KMS-11 (cell line): ENCODE data around the gene NEK7.

ENCODE experiments used
- H2AFZ ChIP-seq: fragments of 200-600 bp; sonication (generic); 2 replicates; pipeline ENCODE4 v1.6.1; 2016; ENCODE audit warnings: antibody characterized with exemption, mixed run types, low read depth
- H3K27ac ChIP-seq: fragments of 200-600 bp; sonication (generic); 2 replicates; pipeline ENCODE4 v1.6.1; 2016; ENCODE audit warnings: mild to moderate bottlenecking, mixed run types
- H3K27me3 ChIP-seq: fragments of 200-600 bp; sonication (generic); 2 replicates; pipeline ENCODE4 v1.6.1; 2017; ENCODE audit warnings: mild to moderate bottlenecking, low read depth, mixed run types, moderate library complexity; ENCODE audit not compliant: insufficient read depth
- H3K36me3 ChIP-seq: fragments of 200-600 bp; sonication (generic); 2 replicates; pipeline ENCODE4 v1.6.1; 2017; ENCODE audit warnings: mild to moderate bottlenecking, mixed run types; ENCODE audit not compliant: insufficient read depth
- H3K4me1 ChIP-seq: fragments of 200-600 bp; sonication (generic); 2 replicates; pipeline ENCODE4 v1.6.1; 2016; ENCODE audit warnings: mild to moderate bottlenecking, low read depth, mixed run types; ENCODE audit not compliant: poor library complexity, severe bottlenecking
- H3K4me2 ChIP-seq: fragments of 200-600 bp; sonication (generic); 2 replicates; pipeline ENCODE4 v1.7.0; 2016; ENCODE audit warnings: mild to moderate bottlenecking, mixed run types
- H3K4me3 ChIP-seq: fragments of 200-600 bp; sonication (generic); IDR thresholded peaks from 2 replicates; pipeline ENCODE4 v1.6.1; 2017; ENCODE audit warnings: low read depth, low read length, mixed read lengths; ENCODE audit not compliant: insufficient read depth
- H3K79me2 ChIP-seq: fragments of 200-600 bp; sonication (generic); 2 replicates; pipeline ENCODE4 v1.6.1; 2016; ENCODE audit warnings: low read depth, mixed run types; ENCODE audit not compliant: insufficient read depth
- H3K9ac ChIP-seq: fragments of 200-600 bp; sonication (generic); 2 replicates; pipeline ENCODE4 v1.6.1; 2016; ENCODE audit warnings: mild to moderate bottlenecking, mixed run types
- H4K20me1 ChIP-seq: fragments of 200-600 bp; sonication (generic); 2 replicates; pipeline ENCODE4 v1.6.1; 2016; ENCODE audit warnings: mild to moderate bottlenecking, mixed run types; ENCODE audit not compliant: insufficient read depth
- CTCF ChIP-seq: fragments of 200-600 bp; sonication (generic); conservative IDR thresholded peaks from 2 replicates; pipeline ENCODE4 v1.6.1; 2017; ENCODE audit warnings: low read depth, mild to moderate bottlenecking, antibody characterized with exemption, low read length, moderate library complexity, mixed read lengths

Gene NEK7

DNA sequence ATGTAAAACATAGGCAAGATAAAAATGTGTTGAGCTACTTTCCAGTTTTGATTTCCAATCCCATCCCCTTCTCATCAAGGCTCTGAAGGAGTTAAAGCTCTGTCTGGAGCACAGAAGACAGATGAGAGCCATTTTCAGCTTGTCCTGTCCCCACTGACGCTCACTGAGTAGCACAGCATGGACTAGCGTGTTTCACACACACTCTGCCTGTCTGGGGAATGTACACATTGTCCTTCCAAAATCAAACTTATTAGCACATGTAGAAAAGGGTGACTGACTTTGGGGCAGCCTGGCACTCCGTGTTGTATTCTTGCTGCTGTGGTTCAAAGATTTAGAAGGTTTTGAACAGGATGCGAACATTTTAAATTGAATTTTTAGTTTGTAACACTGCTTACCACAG, 139.2 kb downstream of the NEK7 start:
- Histone ChIP-seq H3K4me1 (no peaks in the 10 kb centered on the region), H4K20me1 (no peaks in the 10 kb centered on the region), H3K79me2 (no peaks in the 10 kb centered on the region), H3K4me2 (no peak overlapping the region), H3K9ac (no peak overlapping the region), H3K27me3 (no peaks in the 10 kb centered on the region), H3K36me3 (no peaks in the 10 kb centered on the region; the same call in 1 of the 2 replicates), H3K27ac (no peak overlapping the region), H3K4me3 (no peak overlapping the region), H2AFZ (no peak overlapping the region)
- TF ChIP-seq CTCF = no peak

- Histone ChIP-seq H3K9ac (no peak overlapping the region), H3K4me3 (no peak overlapping the region), H3K79me2 (no peaks in the 10 kb centered on the region), H2AFZ (no peak overlapping the region), H3K27me3 (no peaks in the 10 kb centered on the region), H3K4me2 (no peak overlapping the region), H3K27ac (no peak overlapping the region), H3K36me3 (no peaks in the 10 kb centered on the region; the same call in 1 of the 2 replicates), H4K20me1 (no peaks in the 10 kb centered on the region), H3K4me1 (no peaks in the 10 kb centered on the region)
- TF ChIP-seq CTCF = no peak
Measured at GRCh38 chr1:198297281-198297680, 140.5 kb downstream of the NEK7 start.

DNA sequence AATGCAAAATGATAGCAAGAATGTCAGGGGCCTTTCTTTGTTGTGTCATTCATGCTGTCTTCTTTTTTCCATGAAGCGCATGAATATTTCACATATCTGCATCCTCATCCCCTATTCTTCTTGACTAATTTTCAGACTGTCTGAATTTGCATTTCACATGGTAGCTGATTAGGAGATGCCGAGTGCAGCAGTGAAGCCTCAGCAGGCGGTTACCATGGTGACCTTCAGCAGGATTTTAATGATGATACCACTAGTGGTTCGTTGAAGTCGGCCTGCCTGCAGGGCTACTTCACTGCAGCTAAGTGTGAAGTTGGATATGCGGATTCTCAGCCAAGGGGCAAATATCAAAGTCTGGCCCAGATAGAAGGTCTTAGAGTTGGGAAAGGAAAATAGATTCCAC, 141.8 kb downstream of the NEK7 start:
- Histone ChIP-seq H2AFZ (no peak overlapping the region), H3K27me3 (no peaks in the 10 kb centered on the region), H3K79me2 (no peaks in the 10 kb centered on the region), H3K27ac (no peak overlapping the region), H3K36me3 (no peaks in the 10 kb centered on the region), H3K4me3 (no peak overlapping the region), H3K9ac (no peak overlapping the region), H3K4me1 (no peaks in the 10 kb centered on the region), H4K20me1 (no peaks in the 10 kb centered on the region), H3K4me2 (no peak overlapping the region)
- no peak for TF ChIP-seq CTCF

GRCh38 chr1:198300451-198300850, 143.7 kb downstream of the NEK7 start:
- H3K27ac ChIP-seq = no peak overlapping the region
- no peak overlapping the region for H3K9ac ChIP-seq
- no peak for TF ChIP-seq CTCF
- no peak overlapping the region for H3K4me2 ChIP-seq
- H2AFZ ChIP-seq = no peak overlapping the region
- H3K79me2 ChIP-seq = no peaks in the 10 kb centered on the region
- H3K4me3 ChIP-seq = no peak overlapping the region
- no peaks in the 10 kb centered on the region for H3K36me3 ChIP-seq
- H3K4me1 ChIP-seq = no peaks in the 10 kb centered on the region
- no peaks in the 10 kb centered on the region for H3K27me3 ChIP-seq
- no peaks in the 10 kb centered on the region for H4K20me1 ChIP-seq
